ENCODE measurements around the gene TNP2. TPM values are rescaled to one million over a fixed set of nuclear protein-coding genes. Genes with fewer than 3 reads are reported as not detected.

The TNP2 gene
- total and polyA plus RNA-seq, 2 donors (not counting 3 experiments of a cell fraction or from before 2014, with no cell fraction given), result not detected

GRCh38 chr16:11265124-11265523 lies 4.0 kb downstream of the TNP2 start:
- H3K36me3 ChIP-seq (ENCODE audit: control insufficient read depth in 2 of 2, extremely low read depth in 1 of 2, insufficient read depth in 2 of 2, low read length in 2 of 2), result no peaks in the 10 kb centered on the region
- intact Hi-C loops (cut with micrococcal nuclease), result no loop called here
- POLR2A ChIA-PET, result no interaction called here
- H3K9me3 ChIP-seq (replicated peaks; ENCODE audit: control insufficient read depth, insufficient read depth, low read length), result no peaks in the 10 kb centered on the region
- dilution Hi-C loops (cut with MboI; ENCODE audit: extremely low pct_ligation_motif_present, low sequenced_read_pairs), result no loop called here
- DNase-seq (ENCODE audit: low read depth, low spot score) (no peak), FAIRE-seq (no peak)
- no peaks in the 10 kb centered on the region for H3K27me3 ChIP-seq (ENCODE audit: control insufficient read depth in 2 of 2, insufficient read depth in 2 of 2, low read length in 2 of 2)
- TF ChIP-seq MAX (IDR thresholded peaks at IDR 0.05; ENCODE audit: insufficient read depth, insufficient read length) (no peak), MYC (IDR thresholded peaks at IDR 0.05; ENCODE audit: low read depth, low read length) (no peak), CTCF (IDR thresholded peaks at IDR 0.05; ENCODE audit: extremely low read depth in 1 of 2, insufficient read depth in 1 of 2, low read depth in 1 of 2, low read length in 2 of 2) (no peak), POLR2AphosphoS5 (IDR thresholded peaks at IDR 0.05; ENCODE audit: insufficient read depth, low read depth, low read length) (no peak), POLR2A (IDR thresholded peaks at IDR 0.05; ENCODE audit: low read depth, low read length) (no peak), FOS (IDR thresholded peaks at IDR 0.05; ENCODE audit: borderline replicate concordance, insufficient read depth, low read length) (no peak)
- no peak overlapping the region for H2AFZ ChIP-seq (ENCODE audit: low read depth, low read length)
- no peaks in the 10 kb centered on the region for H3K79me2 ChIP-seq (ENCODE audit: control insufficient read depth, insufficient read depth, low read length)
- CTCF ChIA-PET, result interaction anchor here (1.2 kb wide), 1 partner anchor 11 kb away, joined by 4 read pairs; no protein-coding TSS in a partner anchor
- no peak overlapping the region for H3K9ac ChIP-seq (replicated peaks; ENCODE audit: extremely low read depth, insufficient read depth, low read length)
- no peak overlapping the region for H3K4me2 ChIP-seq (ENCODE audit: insufficient read depth, low read length)
- H3K27ac ChIP-seq (ENCODE audit: insufficient read depth, low read depth, low read length), result no peak overlapping the region
- no peaks in the 10 kb centered on the region for H3K4me1 ChIP-seq (ENCODE audit: control insufficient read depth, extremely low read depth, insufficient read depth, low read length)
- no TSS peak for BruUV-seq (replicated peaks)
- H3K9me1 ChIP-seq (replicated peaks; ENCODE audit: control insufficient read depth, extremely low read depth, insufficient read depth, low read length), result no peaks in the 10 kb centered on the region
- no peaks in the 10 kb centered on the region for H4K20me1 ChIP-seq (replicated peaks; ENCODE audit: control insufficient read depth, extremely low read depth, insufficient read depth, low read length)
- no peak overlapping the region for H3K4me3 ChIP-seq (replicated peaks in 1 of 3; ENCODE audit: insufficient read depth in 1 of 3, low read depth in 1 of 3, low read length in 3 of 3)
